SK-MEL-5 (cell line): ENCODE measurements around the gene ERC1. TPM values are rescaled to one million over a fixed set of nuclear protein-coding genes. Genes with fewer than 3 reads are reported as not detected.
"Not testable (repeated sequence)": the region's sequence is repeated elsewhere in the genome, so short reads cannot be mapped to it uniquely, and the experiment has no call there.

Source experiments
- DNase-seq: peaks from one replicate; pipeline ENCODE4 v3.0.0-alpha.2; 2016; ENCODE audit warnings: low read depth, low spot score
- in situ Hi-C: cut with HindIII; loops from 2 replicates; pipeline ENCODE4 v1.10.0; 2016; ENCODE audit warnings: low sequenced_read_pairs, high pct_unique_total_duplicates, low pct_unique_long_range_greater_than_20kb
- total RNA-seq: library from RNA; depleted of rRNA; stranded (reverse); fragments of >200 nt; shearing (Covaris generic); gene quantifications from 2 replicates; pipeline ENCODE4 v1.2.3, GENCODE V29; 2014

ERC1 gene
- total RNA-seq, 1 experiment from 2014 or later: 14.3 TPM

- no peak for DNase-seq
- in situ Hi-C loops: no loop called here
Measured at GRCh38 chr12:976644-977043, 14.4 kb upstream of the ERC1 start.

GRCh38 chr12:977156-977555 is 13.9 kb upstream of the ERC1 start:
- DNase-seq: no peak
- in situ Hi-C loops: no loop called here

- no peak for DNase-seq
- in situ Hi-C loops: no loop called here
Measured at GRCh38 chr12:979349-979748, 11.7 kb upstream of the ERC1 start.

- no peak for DNase-seq
- in situ Hi-C loops: no loop called here
Measured at GRCh38 chr12:981176-981828, 9.7 kb upstream of the ERC1 start.

- no peak for DNase-seq
- in situ Hi-C loops: no loop called here
Measured at GRCh38 chr12:981961-982360, 9.1 kb upstream of the ERC1 start.

GRCh38 chr12:988646-989045 is 2.4 kb upstream of the ERC1 start:
- in situ Hi-C loops: no loop called here
- DNase-seq: no peak

GRCh38 chr12:989051-989450 is 2.0 kb upstream of the ERC1 start:
- no peak for DNase-seq
- in situ Hi-C loops: no loop called here

- peak; percentile 92 for DNase-seq
- in situ Hi-C loops: no loop called here
Measured at GRCh38 chr12:989751-990660, 1.0 kb upstream of the ERC1 start.

- DNase-seq: no peak
- in situ Hi-C loops: no loop called here
Measured at GRCh38 chr12:991350-992333, 619 bp downstream of the ERC1 start.

- in situ Hi-C loops: no loop called here
- DNase-seq: no peak
Measured at GRCh38 chr12:992647-993046, 1.6 kb downstream of the ERC1 start.

- no peak for DNase-seq
- in situ Hi-C loops: no loop called here
Measured at GRCh38 chr12:996881-997280, 5.9 kb downstream of the ERC1 start.

- DNase-seq: no peak
- in situ Hi-C loops: no loop called here
Measured at GRCh38 chr12:997505-997904, 6.5 kb downstream of the ERC1 start.

- DNase-seq: no peak
- in situ Hi-C loops: no loop called here
Measured at GRCh38 chr12:998020-998874, 7.2 kb downstream of the ERC1 start.

GRCh38 chr12:999736-1000135 is 8.7 kb downstream of the ERC1 start:
- in situ Hi-C loops, DNase-seq: not testable (repeated sequence)

GRCh38 chr12:1001507-1001906 is 10.5 kb downstream of the ERC1 start:
- DNase-seq: no peak
- in situ Hi-C loops: no loop called here

GRCh38 chr12:1003600-1004271 is 12.7 kb downstream of the ERC1 start:
- no peak for DNase-seq
- in situ Hi-C loops: no loop called here

- in situ Hi-C loops: no loop called here
- no peak for DNase-seq
Measured at GRCh38 chr12:1006255-1006654, 15.2 kb downstream of the ERC1 start.
